ENCODE data around the gene CHCHD5.
"Not testable (repeated sequence)": the region's sequence is repeated elsewhere in the genome, so short reads cannot be mapped to it uniquely, and the experiment has no call there.

Gene CHCHD5

GRCh38 chr2:112591413-112591812 is 7.0 kb downstream of the CHCHD5 start:
- no peak for DNase-seq (ENCODE audit: insufficient read length)
- TF ChIP-seq TAF1 (IDR thresholded peaks at IDR 0.05; ENCODE audit: borderline replicate concordance, low read depth, low read length) (no peak), POLR2AphosphoS5 (IDR thresholded peaks at IDR 0.05; ENCODE audit: low read depth, low read length) (no peak), POLR2A (IDR thresholded peaks at IDR 0.05; ENCODE audit: low read depth, low read length) (no peak)
- FAIRE-seq = no peak

DNA sequence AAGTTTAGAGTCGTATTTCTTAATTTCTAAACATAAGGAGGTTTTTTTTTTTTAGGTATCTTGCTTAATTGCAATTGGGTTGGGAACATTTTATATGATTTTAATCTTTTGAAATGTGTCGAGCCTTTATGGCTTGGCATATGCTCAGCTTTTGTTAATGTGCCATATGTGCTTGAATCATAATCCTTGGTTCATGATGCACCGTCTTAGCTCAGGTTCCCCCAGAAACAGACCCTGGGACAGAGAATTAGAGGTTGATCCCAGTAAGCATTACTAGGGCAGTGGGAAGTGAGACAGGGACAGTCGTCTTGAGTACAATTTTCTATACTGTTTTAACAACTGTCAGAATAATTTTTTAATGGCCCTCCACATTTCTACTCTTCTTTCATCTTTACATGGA is 9.3 kb downstream of the CHCHD5 start:
- FAIRE-seq = no peak
- TF ChIP-seq POLR2A (IDR thresholded peaks at IDR 0.05; ENCODE audit: low read depth, low read length) (no peak), TAF1 (IDR thresholded peaks at IDR 0.05; ENCODE audit: borderline replicate concordance, low read depth, low read length) (no peak), POLR2AphosphoS5 (IDR thresholded peaks at IDR 0.05; ENCODE audit: low read depth, low read length) (no peak)
- DNase-seq (ENCODE audit: insufficient read length) = no peak

GRCh38 chr2:112597537-112598322 is 13.3 kb downstream of the CHCHD5 start:
- DNase-seq (ENCODE audit: insufficient read length) = no peak
- TF ChIP-seq TAF1 (IDR thresholded peaks at IDR 0.05; ENCODE audit: borderline replicate concordance, low read depth, low read length) = no peak
- TF ChIP-seq POLR2AphosphoS5 (IDR thresholded peaks at IDR 0.05; ENCODE audit: low read depth, low read length) = no peak
- TF ChIP-seq POLR2A (IDR thresholded peaks at IDR 0.05; ENCODE audit: low read depth, low read length) = no peak
- FAIRE-seq = no peak

- TF ChIP-seq TAF1 (IDR thresholded peaks at IDR 0.05; ENCODE audit: borderline replicate concordance, low read depth, low read length) (no peak), POLR2AphosphoS5 (IDR thresholded peaks at IDR 0.05; ENCODE audit: low read depth, low read length) (no peak), POLR2A (IDR thresholded peaks at IDR 0.05; ENCODE audit: low read depth, low read length) (no peak)
- FAIRE-seq = no peak
- no peak for DNase-seq (ENCODE audit: insufficient read length)
These were observed 16.2 kb downstream of the CHCHD5 start for GRCh38 chr2:112600634-112601033.

- FAIRE-seq (no peak), DNase-seq (ENCODE audit: insufficient read length) (no peak)
- TF ChIP-seq TAF1 (IDR thresholded peaks at IDR 0.05; ENCODE audit: borderline replicate concordance, low read depth, low read length) = no peak
- TF ChIP-seq POLR2A (IDR thresholded peaks at IDR 0.05; ENCODE audit: low read depth, low read length) = no peak
- no peak for TF ChIP-seq POLR2AphosphoS5 (IDR thresholded peaks at IDR 0.05; ENCODE audit: low read depth, low read length)
These were observed 17.3 kb downstream of the CHCHD5 start for GRCh38 chr2:112601754-112602153.

DNA sequence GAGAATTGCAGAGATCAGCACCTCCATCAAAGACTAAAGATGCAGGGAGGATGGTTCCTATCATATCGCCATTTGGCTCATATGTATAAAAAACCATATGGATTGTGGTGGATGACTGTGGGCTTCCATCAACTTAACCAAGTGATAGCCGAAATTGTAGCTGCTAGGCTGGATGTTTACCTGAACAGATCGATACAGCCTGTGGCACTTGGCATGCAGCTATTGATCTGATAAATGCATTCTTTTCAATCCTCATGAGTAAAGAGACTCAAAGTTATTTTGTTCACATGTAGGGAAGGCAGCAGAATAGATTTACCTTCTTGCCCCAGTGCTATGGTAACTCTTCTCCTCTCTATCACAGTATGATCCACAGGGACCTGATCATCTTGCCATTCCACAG is 18.5 kb downstream of the CHCHD5 start:
- FAIRE-seq = no peak

DNA sequence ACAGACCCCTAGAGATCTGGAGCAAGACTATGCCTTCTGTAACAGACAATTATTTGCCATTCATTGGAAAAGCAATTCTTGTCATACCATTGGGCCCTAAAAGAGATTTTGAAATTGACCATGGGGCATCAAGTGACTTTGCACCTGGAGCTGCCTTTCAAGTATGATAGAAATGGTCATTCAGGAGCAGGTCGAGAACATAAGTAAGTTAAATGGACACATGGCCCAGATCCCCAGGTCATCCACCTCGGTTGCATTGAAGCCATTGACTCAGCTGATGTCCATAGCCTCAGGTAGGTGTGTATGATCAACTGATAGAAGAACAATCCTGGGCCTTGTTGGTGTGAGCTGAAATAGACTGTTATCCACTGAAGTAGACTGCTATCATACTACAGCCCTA is 19.3 kb downstream of the CHCHD5 start:
- FAIRE-seq (no peak), DNase-seq (ENCODE audit: insufficient read length) (no peak)
- TF ChIP-seq POLR2AphosphoS5 (IDR thresholded peaks at IDR 0.05; ENCODE audit: low read depth, low read length) (no peak), TAF1 (IDR thresholded peaks at IDR 0.05; ENCODE audit: borderline replicate concordance, low read depth, low read length) (no peak), POLR2A (IDR thresholded peaks at IDR 0.05; ENCODE audit: low read depth, low read length) (no peak)

More for the DNA sequence above, 18.5 kb downstream of the CHCHD5 start:
- TF ChIP-seq TAF1 (IDR thresholded peaks at IDR 0.05; ENCODE audit: borderline replicate concordance, low read depth, low read length) = no peak
- TF ChIP-seq POLR2A (IDR thresholded peaks at IDR 0.05; ENCODE audit: low read depth, low read length) = no peak
- TF ChIP-seq POLR2AphosphoS5 (IDR thresholded peaks at IDR 0.05; ENCODE audit: low read depth, low read length) = no peak
- DNase-seq (ENCODE audit: insufficient read length) = no peak

DNA sequence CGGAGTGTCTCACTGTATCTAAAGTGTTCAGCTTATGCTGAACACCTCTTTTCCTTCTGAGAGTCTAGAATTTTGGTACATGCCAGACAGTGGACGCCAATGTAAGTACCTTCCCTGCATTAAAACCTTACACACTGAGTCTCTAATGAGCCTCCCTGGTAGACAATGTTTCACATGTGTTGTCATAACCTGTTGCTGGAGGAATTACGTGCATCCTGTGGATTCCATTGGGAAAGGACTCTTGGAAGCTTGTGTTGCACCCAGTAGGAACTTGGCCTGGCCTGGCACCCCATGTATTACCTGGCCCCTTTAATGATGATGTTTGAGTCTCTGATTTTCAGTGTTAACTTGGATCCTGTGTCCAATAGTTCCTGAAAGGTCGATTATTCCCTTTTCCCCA is 20.5 kb downstream of the CHCHD5 start:
- TF ChIP-seq POLR2AphosphoS5 (IDR thresholded peaks at IDR 0.05; ENCODE audit: low read depth, low read length) (no peak), TAF1 (IDR thresholded peaks at IDR 0.05; ENCODE audit: borderline replicate concordance, low read depth, low read length) (no peak), POLR2A (IDR thresholded peaks at IDR 0.05; ENCODE audit: low read depth, low read length) (no peak)
- no peak for FAIRE-seq

DNA sequence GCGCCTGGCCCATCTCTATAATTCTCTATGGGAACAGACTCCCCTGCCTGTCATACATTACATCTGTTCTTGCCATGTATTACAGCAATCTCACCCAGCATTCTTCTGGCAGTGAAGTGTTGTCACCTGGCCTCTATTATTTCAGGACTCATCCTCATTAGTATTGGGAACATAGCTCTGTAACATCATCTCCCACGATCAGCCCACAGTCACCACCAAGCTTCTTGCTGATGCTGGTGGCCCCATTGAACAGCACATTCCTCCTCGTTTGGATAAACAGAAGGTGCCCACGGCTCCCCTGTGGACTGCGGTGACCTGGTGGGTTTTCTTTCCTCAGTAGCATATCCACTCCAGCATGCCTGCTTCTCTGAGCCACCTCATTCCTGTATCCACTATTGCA is 21.5 kb downstream of the CHCHD5 start:
- TF ChIP-seq POLR2AphosphoS5 (IDR thresholded peaks at IDR 0.05; ENCODE audit: low read depth, low read length) (no peak), POLR2A (IDR thresholded peaks at IDR 0.05; ENCODE audit: low read depth, low read length) (no peak), TAF1 (IDR thresholded peaks at IDR 0.05; ENCODE audit: borderline replicate concordance, low read depth, low read length) (no peak)
- no peak for DNase-seq (ENCODE audit: insufficient read length)

More for the DNA sequence above, 20.5 kb downstream of the CHCHD5 start:
- DNase-seq (ENCODE audit: insufficient read length) = no peak

GRCh38 chr2:112606547-112606946 is 22.1 kb downstream of the CHCHD5 start:
- TF ChIP-seq TAF1 (IDR thresholded peaks at IDR 0.05; ENCODE audit: borderline replicate concordance, low read depth, low read length) = no peak
- TF ChIP-seq POLR2AphosphoS5 (IDR thresholded peaks at IDR 0.05; ENCODE audit: low read depth, low read length) = no peak
- TF ChIP-seq POLR2A (IDR thresholded peaks at IDR 0.05; ENCODE audit: low read depth, low read length) = no peak
- no peak for DNase-seq (ENCODE audit: insufficient read length)

More for the DNA sequence above, 21.5 kb downstream of the CHCHD5 start:
- no peak for FAIRE-seq

DNA sequence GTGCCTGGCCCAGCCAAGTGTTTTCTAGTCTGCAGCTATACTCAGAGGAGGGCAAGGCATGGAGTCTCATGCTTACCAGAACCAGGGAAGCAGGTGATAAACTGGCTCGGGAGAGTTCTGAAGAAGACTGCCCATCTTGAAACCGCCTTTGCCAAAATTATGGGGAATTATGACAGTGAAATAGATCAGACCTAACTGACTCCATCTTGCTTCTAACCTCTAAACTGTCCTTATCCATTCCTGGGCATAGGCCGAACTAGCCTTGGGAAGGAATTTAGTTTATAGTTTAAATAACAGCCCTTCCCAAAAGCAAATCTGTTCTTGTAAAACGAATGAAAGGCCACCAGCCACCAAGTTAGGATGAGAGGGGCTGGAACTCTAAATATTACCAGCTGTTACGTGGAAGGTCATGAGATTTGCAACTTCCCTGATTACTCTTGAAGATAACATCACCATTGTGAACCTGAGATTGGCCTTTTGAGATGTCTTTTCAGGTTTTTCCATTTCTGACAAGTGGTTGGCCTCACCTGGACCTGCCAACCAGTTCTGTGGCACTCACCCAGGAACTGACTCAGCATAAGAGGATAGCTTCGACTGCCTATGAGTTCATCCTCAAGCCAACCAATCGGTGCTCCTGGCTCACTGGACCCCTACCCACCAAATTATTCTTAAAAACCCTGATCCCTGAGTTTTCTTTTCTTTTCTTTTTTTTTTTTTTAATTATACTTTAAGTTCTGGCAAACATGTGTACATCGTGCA is 23.4 kb downstream of the CHCHD5 start:
- TF ChIP-seq TAF1 (IDR thresholded peaks at IDR 0.05; ENCODE audit: borderline replicate concordance, low read depth, low read length) = no peak
- TF ChIP-seq POLR2A (IDR thresholded peaks at IDR 0.05; ENCODE audit: low read depth, low read length) = no peak
- TF ChIP-seq POLR2AphosphoS5 (IDR thresholded peaks at IDR 0.05; ENCODE audit: low read depth, low read length) = no peak
- DNase-seq (ENCODE audit: insufficient read length) (no peak), FAIRE-seq (no peak)

More at GRCh38 chr2:112606547-112606946, 22.1 kb downstream of the CHCHD5 start:
- no peak for FAIRE-seq

DNA sequence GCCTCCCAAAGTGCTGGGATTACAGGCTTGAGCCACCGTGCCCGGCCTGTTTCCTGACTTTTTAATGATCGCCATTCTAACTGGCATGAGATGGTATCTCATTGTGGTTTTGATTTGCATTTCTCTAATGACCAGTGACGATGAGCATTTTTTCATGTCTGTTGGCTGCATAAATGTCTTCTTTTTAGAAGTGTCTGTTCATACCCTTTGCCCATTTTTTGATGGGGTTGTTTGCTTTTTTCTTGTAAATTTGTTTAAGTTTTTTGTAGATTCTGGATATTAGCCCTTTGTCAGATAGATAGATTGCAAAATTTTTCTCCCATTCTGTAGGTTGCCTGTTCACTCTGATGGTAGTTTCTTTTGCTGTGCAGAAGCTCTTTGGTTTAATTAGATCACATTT is 24.9 kb downstream of the CHCHD5 start:
- DNase-seq (ENCODE audit: insufficient read length); FAIRE-seq: not testable (repeated sequence)

- not testable (repeated sequence) for DNase-seq (ENCODE audit: insufficient read length); FAIRE-seq
These were observed 27.9 kb downstream of the CHCHD5 start for GRCh38 chr2:112612283-112612682.

Data from GM12892 (cell line).